HG03045 (cell line): ENCODE data around the gene KIF5C.

Source experiments
- ATAC-seq: cut with Tn5 transposase; IDR thresholded peaks from one replicate; pipeline ENCODE4 v1.9.1; 2021; ENCODE audit warnings: mild to moderate bottlenecking, moderate library complexity; ENCODE audit not compliant: unreplicated experiment

Gene KIF5C

GRCh38 chr2:148984449-148984848 lies 109.4 kb downstream of the KIF5C start:
- no peak for ATAC-seq

DNA sequence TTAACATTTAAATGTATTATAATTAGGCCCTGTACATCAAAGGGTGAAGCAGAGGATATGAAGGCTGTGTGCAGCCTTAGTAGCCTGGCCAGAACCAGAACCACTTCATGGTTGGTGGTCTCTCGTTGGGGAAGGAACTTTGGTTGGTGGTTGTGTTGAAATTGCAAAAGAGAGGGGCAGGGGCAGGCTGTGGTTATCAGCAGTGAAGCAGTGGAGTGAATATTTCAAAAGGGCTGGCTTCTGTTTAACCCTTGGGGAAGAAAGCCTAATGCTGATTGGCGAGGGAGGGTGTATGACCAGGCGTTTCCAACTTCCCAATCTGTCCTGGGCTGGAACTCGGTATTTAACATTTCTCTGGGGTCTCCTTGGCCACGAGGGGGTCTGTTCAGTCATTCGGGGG lies 112.3 kb downstream of the KIF5C start:
- ATAC-seq: no peak

DNA sequence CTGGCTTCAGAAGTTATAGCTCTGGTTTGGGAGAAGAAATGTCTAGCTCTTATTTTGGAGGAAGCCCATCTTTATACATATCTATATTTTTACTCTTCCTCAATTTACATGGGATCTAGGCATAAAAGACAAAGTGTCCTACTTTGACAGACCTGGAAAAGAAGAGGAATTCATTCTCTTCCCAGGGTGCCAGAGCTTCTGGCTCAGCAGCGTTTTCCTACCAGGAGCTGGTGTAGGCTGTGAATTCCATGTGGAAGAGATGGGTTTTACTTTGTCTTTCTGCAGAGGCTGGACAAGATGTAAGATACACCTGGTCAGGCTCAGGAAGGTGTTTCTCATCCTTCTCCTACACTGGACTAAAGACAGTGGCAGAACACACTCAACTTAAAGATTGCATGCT lies 113.3 kb downstream of the KIF5C start:
- no peak for ATAC-seq

DNA sequence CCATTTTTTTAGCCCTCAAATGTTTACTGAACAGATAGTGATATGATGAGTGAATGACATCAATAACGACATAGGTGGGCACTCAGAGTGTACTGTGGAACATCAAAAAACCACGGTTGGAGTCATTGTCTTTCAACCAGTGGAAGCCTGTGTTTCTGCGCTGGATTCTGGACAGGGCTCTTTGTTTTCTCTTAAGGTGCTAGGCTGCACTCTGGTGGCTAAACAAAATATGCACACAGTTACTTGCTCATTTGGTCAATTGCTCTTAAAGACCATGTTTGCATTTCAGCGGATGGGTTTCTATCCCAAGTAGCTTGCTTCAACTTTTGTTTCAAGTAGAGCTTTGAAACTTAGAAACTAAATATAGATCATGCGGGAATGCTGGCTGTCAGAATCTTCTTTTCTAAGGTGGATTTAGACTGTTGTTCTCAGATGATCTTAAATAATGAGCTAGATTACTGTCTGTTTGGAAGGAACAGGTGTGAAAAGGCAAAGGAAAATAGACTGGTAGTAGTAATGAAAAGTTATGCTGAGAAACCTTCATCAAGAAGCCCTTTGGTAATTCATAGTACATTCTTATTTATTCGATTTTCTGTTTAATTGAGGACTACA lies 115.0 kb downstream of the KIF5C start:
- peak; percentile 87 for ATAC-seq

GRCh38 chr2:148990968-148991367 lies 115.9 kb downstream of the KIF5C start:
- no peak for ATAC-seq

DNA sequence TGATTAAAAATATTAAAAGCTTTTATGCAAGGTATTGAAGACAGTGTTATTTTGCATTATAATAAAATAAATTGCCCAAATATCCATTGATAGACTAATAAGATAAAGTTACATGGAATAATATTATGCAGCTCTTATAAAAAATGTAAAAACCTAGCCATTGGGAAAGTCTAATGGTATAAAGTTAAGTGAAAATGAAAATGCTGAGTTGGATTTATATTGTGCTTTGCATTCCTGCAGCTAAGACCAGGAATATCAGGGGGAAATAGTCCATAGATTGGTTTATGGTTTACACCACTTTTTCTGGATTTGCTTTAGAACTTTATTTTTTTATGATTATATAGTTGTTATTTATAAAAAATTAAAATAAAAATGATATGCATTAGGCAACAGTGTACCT lies 117.4 kb downstream of the KIF5C start:
- no peak for ATAC-seq

DNA sequence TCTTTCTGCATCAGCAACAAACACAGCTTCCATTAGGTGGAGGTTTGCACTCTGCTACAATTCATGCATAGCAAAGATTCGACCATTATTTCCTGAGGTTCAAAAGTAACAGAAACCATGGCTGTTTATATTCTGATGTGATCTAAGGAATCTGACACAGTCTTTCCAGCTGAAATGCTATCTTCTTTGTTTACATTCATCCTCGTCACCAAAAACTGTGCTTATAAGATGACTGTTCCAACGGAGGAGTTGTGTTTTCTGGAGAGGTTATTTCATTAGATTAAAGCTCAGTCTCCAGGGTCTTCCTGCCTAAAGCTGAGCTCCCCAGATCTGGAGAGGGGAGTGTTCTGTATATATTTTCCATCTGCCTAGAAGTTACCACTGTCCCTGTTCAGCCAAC lies 118.3 kb downstream of the KIF5C start:
- no peak for ATAC-seq

GRCh38 chr2:148994341-148994740 lies 119.3 kb downstream of the KIF5C start:
- ATAC-seq: no peak

- no peak for ATAC-seq
Observed at GRCh38 chr2:148996805-148997204, 121.8 kb downstream of the KIF5C start.

GRCh38 chr2:148998165-148998830 lies 123.3 kb downstream of the KIF5C start:
- ATAC-seq: no peak

DNA sequence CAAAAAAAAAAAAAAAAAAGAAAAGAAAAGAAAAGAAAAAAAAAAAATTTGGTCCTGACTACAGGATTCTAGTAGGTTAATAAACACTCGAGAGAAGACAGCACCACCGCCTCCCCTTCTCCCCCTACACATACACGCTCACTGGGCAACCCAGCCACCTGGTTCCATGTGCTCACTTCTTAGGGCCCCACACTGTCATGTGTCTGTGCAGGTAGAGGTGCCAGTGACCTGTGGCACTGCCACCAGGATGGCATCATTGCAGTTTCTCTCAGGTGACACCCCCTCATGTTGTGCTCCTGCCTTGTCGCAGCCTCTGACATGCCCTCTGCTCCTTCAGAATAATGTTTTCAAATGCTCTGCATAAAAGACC lies 123.8 kb downstream of the KIF5C start:
- no peak for ATAC-seq

DNA sequence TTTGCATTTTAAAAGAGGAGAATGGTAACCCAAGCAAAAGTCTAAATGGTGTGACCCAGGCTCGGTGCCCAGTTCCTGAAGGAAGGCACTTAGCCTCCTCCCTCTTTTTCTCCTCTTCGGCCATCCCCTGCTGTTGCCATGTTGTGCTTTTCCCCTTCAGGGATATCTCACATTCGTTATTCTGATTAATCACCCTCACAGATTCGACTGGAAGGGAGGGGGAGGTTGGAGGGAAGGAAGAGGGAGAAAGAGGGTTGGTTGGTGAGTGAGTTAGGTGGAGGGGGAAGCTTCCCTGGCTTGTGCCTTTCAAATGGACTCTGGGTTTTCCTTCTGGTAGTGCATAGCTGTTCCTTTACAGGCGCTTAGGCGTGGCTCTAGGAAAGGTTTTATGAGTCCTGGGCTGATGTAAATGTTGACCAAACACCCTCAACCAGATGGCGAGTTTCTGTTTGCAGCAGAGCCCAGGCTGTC lies 124.5 kb downstream of the KIF5C start:
- ATAC-seq: no peak

- no peak for ATAC-seq
Observed at GRCh38 chr2:149000158-149000938, 125.3 kb downstream of the KIF5C start.

DNA sequence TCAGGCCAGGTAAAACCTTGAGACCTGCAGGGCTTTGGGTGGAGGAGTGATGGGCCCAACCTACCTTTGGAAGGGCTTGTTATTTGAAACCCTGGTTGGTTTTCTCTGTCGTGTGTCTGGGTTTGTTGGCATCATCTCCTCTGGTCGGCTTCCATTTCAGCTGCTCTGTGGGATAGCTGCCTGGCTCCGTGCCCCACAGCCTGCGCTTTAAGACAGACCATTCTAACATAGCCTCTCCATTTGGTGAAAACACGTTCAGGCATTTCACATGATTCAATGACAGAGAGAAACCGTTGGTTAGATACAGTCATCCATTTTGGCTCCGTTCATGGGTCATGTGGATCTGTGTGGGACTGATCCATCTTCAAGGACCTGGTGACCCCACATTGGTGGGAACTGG lies 126.5 kb downstream of the KIF5C start:
- ATAC-seq: no peak

DNA sequence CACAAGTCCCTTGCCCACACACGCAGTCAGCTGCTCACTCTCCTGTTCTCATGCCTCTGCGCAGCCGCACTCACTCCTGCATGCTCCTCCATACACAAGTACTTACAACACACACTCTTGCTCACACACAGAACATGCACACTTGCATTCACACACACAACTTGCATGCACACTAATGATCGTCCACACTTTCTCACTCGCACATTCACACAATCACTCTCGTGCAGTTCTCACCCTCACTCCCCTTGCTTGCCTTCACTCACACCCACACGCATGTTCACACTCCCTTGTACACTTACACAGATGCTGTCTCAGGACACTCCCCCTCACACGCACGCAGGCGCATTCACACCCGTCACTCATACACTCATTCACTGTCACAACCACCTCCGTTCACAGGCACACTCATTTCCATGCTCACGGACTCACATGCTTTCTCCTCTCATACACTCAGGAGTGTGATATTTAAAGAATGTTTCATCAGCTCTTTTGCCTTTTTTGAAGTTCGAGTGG lies 127.4 kb downstream of the KIF5C start:
- ATAC-seq: no peak

DNA sequence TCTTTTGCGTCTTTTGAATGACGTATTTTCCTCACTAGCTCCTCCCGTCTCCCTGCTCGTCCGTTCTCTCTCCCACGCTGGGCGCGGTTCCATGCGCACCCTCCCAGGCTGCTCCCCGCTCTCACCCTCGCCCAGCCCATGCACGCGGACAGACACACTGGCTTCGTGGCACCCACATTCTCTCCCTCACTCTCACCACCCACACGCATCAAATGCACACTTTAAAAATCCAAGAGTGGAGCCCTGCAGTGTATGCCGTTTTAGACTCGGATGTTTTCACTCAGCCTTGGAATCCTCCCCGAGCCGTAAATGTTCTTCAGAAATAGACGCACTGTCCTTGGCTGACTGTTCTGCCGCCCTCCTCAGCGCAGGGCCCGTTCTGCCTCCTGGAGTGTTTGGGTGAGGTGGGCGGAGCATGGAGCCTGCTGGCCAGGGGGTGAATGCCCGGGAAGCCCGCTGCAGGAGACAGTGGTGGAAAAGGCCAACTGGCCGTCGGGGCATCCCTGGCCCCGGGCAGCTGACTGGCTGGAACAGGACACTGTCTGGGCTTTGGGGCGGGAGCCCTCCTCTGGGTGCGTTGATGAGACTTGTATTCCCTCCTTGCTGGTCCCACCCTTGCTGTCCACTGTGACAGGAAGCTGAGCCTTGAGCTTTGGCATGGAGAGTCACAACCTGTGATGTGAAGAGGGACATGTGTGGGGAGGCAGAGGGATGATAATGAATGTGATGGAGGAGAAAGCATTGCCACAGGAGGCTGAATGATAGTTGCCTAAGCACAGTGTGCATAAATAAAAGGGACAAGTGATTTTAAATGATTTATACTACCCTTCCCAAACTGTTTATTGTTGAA lies 128.1 kb downstream of the KIF5C start:
- no peak for ATAC-seq

DNA sequence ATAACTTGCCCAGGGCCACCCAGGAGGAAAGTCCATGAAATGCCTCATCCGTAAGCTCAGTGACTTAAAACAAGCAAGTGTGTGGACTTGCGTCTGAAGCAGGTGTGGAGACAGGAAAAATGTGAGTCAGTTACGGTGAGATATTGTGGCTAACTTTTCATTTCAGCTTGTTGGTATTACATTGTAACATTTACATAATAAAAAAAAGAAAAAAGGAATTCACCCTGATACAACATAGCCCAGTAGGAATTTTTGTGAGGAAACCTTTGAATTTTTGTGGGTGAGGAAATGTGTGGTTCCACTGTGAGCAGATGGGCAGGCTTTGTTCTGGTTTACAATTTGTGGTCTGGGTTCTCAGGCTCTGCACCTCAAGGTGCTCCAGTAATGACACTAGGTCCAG lies 129.8 kb downstream of the KIF5C start:
- ATAC-seq: no peak

DNA sequence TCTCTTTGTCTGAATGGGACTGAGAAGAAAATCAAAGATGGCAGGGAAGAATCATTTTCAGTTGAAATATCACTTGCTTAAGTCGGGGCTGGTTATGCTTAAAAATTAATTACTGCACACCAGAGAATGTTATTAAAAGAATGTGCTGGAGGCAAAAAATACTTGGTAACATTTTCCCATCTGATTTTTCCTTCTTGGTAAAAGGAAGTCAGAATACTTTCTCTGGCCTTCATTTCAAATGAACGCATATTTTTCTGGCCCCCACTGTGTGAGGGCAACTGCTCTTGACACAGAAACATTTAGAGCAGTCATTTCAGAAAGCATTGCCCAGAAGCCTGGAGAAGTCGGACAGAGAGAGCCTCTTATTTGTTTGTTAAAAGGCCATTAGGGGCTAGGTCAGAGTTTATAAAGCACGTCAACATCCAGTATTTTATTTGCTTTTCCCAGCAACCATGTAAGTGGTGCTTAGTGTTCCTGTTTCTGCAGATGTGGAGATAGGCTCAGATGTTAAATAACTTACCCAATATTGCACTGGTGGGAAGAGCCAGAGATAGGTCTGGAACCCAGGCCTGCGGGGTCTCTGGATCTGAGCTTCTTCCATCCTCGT lies 130.5 kb downstream of the KIF5C start:
- ATAC-seq: no peak

GRCh38 chr2:149006883-149007543 lies 132.0 kb downstream of the KIF5C start:
- ATAC-seq: no peak

- ATAC-seq: no peak
Observed at GRCh38 chr2:149008381-149008780, 133.4 kb downstream of the KIF5C start.
